ENCODE data around the gene KDR.

The KDR gene

GRCh38 chr4:55077577-55077976 is 47.8 kb downstream of the KDR start:
- DNase-seq = no peak

GRCh38 chr4:55075823-55076716 is 49.3 kb downstream of the KDR start:
- DNase-seq = no peak

- DNase-seq = no peak
Measured at GRCh38 chr4:55075376-55075775, 50.0 kb downstream of the KDR start.

GRCh38 chr4:55074386-55074785 is 51.0 kb downstream of the KDR start:
- DNase-seq = peak; percentile 58

GRCh38 chr4:55071951-55072350 is 53.4 kb downstream of the KDR start:
- DNase-seq = no peak

- DNase-seq = peak; percentile 56
Measured at GRCh38 chr4:55069248-55069647, 56.1 kb downstream of the KDR start.

GRCh38 chr4:55068522-55068921 is 56.9 kb downstream of the KDR start:
- DNase-seq = no peak

- no peak for DNase-seq
Measured at GRCh38 chr4:55066018-55066417, 59.4 kb downstream of the KDR start.

- DNase-seq = no peak
Measured at GRCh38 chr4:55055529-55055928, 69.9 kb downstream of the KDR start.

- no peak for DNase-seq
Measured at GRCh38 chr4:55051532-55051931, 73.9 kb downstream of the KDR start.

GRCh38 chr4:55050418-55050950 is 74.9 kb downstream of the KDR start:
- no peak for DNase-seq

GRCh38 chr4:55038176-55038890 is 87.1 kb downstream of the KDR start:
- DNase-seq = peak; percentile 19

GRCh38 chr4:55037728-55038127 is 87.7 kb downstream of the KDR start:
- no peak for DNase-seq

- DNase-seq = no peak
Measured at GRCh38 chr4:55036405-55036804, 89.0 kb downstream of the KDR start.

- no peak for DNase-seq
Measured at GRCh38 chr4:55035892-55036291, 89.5 kb downstream of the KDR start.

GRCh38 chr4:55033296-55033695 is 92.1 kb downstream of the KDR start:
- peak; percentile 46 for DNase-seq

GRCh38 chr4:55032788-55033187 is 92.6 kb downstream of the KDR start:
- no peak for DNase-seq

GRCh38 chr4:55032179-55032578 is 93.2 kb downstream of the KDR start:
- DNase-seq = no peak

- DNase-seq = no peak
Measured at GRCh38 chr4:55031158-55031557, 94.2 kb downstream of the KDR start.

- peak; percentile 12 for DNase-seq
Measured at GRCh38 chr4:55030589-55030988, 94.8 kb downstream of the KDR start.

GRCh38 chr4:55029821-55030503 is 95.4 kb downstream of the KDR start:
- no peak for DNase-seq

- no peak for DNase-seq
Measured at GRCh38 chr4:55029321-55029720, 96.1 kb downstream of the KDR start.
